ENCODE results near the gene NOL4L.

The NOL4L gene

DNA sequence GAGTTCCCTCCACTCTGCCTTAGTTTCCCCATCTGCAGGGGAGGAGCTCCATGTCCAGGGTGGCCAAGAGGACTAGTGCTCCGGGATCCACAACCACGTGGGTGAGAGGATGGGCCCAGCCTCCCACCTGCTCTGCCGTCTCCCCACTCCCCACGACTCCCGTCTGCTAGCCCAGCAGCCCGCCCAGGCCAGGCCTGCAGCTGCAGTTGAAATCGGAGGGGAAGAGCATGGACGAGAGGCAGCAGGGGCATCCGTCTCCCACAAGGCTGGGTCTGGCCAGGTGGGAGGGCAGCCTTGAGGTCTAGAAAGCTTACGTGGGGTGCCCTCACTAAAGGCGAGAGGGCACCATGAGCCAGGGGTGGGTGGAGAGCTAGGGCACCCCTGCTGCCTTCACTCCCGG is 8.6 kb downstream of the NOL4L start:
- DNase-seq (ENCODE audit: low read depth in 3 of 3): no peak

- DNase-seq (ENCODE audit: low read depth in 3 of 3): no peak
Measured at GRCh38 chr20:32575805-32576204, 9.3 kb downstream of the NOL4L start.

GRCh38 chr20:32575227-32575581 is 9.9 kb downstream of the NOL4L start:
- DNase-seq (ENCODE audit: low read depth in 3 of 3): no peak

DNA sequence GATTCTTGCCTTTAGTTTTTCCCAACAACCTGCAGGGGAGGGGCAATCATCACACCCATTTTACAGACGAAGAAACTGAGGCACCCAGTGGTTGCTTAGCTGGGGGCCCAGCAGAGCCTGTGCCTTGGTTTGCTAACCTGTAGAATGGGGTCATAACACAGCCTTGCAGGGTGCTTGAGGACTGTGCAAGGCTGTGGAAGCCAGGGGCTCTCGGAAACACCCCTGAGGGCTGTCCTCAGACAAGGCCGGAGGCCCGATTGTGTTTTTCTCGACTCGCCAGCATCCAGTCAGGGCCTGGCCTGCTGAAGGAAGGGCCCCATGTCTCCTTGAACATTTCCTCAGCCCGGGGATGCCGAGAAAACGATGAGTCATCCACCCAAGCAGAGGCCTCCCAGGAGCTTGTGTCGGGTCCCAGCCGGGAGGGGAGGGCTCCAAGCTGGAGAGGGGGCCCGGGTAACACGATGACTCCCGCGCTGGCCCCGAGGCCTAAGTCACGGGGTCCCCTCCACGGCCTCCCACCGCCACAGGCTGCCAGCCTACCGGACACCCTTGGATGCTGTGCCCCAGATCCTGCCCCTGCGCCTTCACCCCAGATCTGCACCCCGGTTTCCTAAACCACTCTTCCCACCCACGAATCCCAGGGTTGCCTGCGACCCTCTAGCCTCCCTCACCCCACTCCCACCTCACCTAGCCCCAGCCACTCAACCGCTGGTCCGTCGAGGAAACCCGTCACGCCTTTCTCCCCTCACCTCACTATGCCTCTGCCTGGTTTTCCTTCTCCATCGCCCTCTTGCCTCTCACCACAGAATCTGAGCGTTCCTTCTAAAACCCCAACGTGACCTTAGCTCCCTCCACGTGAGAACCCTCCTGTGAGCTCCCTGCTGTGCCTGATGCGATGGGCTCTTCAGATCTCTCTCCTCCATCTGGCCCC is 10.6 kb downstream of the NOL4L start:
- DNase-seq (ENCODE audit: low read depth in 3 of 3): peak in 1 of 3 experiments; percentile 52

- no peak for DNase-seq (ENCODE audit: low read depth in 3 of 3)
Measured at GRCh38 chr20:32573167-32573851, 11.8 kb downstream of the NOL4L start.

GRCh38 chr20:32572271-32572968 is 12.7 kb downstream of the NOL4L start:
- no peak for DNase-seq (ENCODE audit: low read depth in 3 of 3)

GRCh38 chr20:32571566-32571965 is 13.6 kb downstream of the NOL4L start:
- no peak for DNase-seq (ENCODE audit: low read depth in 3 of 3)

- DNase-seq (ENCODE audit: low read depth in 3 of 3): no peak
Measured at GRCh38 chr20:32570401-32571190, 14.5 kb downstream of the NOL4L start.

- no peak for DNase-seq (ENCODE audit: low read depth in 3 of 3)
Measured at GRCh38 chr20:32569380-32570305, 15.5 kb downstream of the NOL4L start.

GRCh38 chr20:32569018-32569379 is 16.1 kb downstream of the NOL4L start:
- DNase-seq (ENCODE audit: low read depth in 3 of 3): no peak

DNA sequence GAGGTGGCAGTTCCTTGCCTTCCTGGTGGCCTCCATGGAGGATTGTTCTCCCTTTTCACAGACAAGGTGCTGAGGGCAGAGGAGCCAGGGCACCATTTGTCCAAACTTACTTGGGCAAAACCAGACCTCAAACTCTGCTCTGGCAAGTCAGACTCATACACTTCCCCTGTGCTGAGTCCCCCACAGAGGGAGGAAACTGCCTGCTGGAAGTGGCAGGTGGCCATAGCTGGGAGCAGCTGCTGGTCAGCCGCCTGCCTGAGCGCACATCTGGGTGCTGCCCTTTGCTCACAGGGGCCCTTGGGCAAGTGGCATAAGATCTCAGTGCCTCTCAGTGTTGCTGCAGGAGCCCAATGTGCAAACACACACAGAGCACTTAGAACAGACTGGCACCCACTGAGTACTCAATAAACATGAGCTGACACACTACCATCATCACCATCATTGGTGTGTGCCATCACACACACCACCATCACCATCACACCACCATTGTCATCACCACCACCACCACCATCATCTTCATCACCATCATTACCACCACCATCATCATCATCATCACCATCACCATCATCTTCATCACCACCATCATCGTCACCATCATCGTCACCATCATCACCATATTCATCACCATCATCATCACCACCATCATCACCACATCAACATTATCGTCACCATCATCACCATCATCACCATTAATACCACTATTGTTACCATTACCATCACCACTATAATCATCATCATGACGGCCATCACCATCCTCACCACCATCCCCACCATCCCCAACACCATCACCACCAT is 17.6 kb downstream of the NOL4L start:
- no peak for DNase-seq (ENCODE audit: low read depth in 3 of 3)

- DNase-seq (ENCODE audit: low read depth in 3 of 3): no peak
Measured at GRCh38 chr20:32566379-32567374, 18.5 kb downstream of the NOL4L start.

DNA sequence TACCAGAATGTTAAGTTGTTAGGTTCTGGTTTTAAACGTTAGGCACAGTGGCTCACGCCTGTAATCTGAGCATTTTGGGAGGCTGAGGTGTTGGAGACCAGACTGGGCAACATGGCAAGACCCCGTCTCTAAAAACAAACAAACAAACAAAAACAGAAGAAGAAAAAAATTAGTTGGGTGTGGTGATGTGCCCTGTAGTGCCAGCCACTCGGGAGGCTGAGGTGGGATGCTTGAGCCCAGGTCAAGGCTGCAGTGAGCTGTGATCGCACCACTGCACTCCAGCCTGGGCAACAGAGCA is 19.4 kb downstream of the NOL4L start:
- DNase-seq (ENCODE audit: low read depth in 3 of 3): no peak

- no peak for DNase-seq (ENCODE audit: low read depth in 3 of 3)
Measured at GRCh38 chr20:32564921-32565734, 20.0 kb downstream of the NOL4L start.

GRCh38 chr20:32564440-32564839 is 20.7 kb downstream of the NOL4L start:
- no peak for DNase-seq (ENCODE audit: low read depth in 3 of 3)

GRCh38 chr20:32563311-32564272 is 21.5 kb downstream of the NOL4L start:
- no peak for DNase-seq (ENCODE audit: low read depth in 3 of 3)

DNA sequence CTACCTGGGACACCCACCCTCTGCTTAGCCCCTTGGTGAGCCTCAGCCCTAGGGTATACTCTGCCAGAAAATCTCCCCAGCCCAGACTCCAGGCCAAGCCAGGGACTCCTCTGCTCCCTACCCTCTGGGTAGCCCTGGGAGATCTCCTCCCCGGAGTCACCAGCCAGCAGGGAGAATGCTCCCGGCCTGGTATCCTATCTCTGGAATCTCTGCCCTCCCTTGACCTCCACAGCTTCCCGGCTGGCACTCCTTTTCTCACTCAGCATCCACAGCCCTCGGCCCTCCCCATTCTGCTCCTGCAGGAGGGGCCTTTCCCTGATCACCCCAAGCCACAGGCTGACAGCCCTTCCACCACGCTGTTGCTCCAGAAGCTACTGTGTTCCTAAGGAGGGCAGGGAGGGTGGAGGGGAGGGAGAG is 22.6 kb downstream of the NOL4L start:
- DNase-seq (ENCODE audit: low read depth in 3 of 3): no peak

Data from stimulated activated CD4-positive, alpha-beta T cell treated with anti-CD3 and anti-CD28 coated beads, TNF-alpha, amount 100 ng/mL, for 24 hours (primary cell).